Right renal cortex interstitium (tissue), 3 donors: ENCODE results near the gene WNT8B. TPM values are rescaled to one million over a fixed set of nuclear protein-coding genes. Genes with fewer than 3 reads are reported as not detected.
A peak's percentile ranks its signal among the peaks of the same experiment; 100 is the strongest.

Experiments
- DNase-seq, 3 donors: peaks; one replicate each; pipeline ENCODE4 v3.0.0-alpha.2; 2013; ENCODE audit warnings: low read depth in 3 of 3, low spot score in 2 of 3
- polyA plus RNA-seq, 3 donors: library from polyadenylated mRNA; unstranded; fragments of 120-200 nt; gene quantifications; one replicate each; pipeline ENCODE4 v1.2.1, GENCODE V29; 2013; ENCODE audit not compliant: insufficient read length in 3 of 3

Gene WNT8B
- polyA plus RNA-seq, 3 donors: 0.69 to 1.1 (median 0.91) TPM

- no peak for DNase-seq
Measured at GRCh38 chr10:100510533-100511308, 47.9 kb downstream of the WNT8B start.

GRCh38 chr10:100515612-100516011 is 52.8 kb downstream of the WNT8B start:
- DNase-seq: no peak

GRCh38 chr10:100516847-100517246 is 54.0 kb downstream of the WNT8B start:
- no peak for DNase-seq

GRCh38 chr10:100518761-100519241 is 56.0 kb downstream of the WNT8B start:
- peak in 2 of 3 donors; percentile 60 to 68 for DNase-seq

- peak in 1 of 3 donors; percentile 25 for DNase-seq
Measured at GRCh38 chr10:100519311-100520051, 56.7 kb downstream of the WNT8B start, which contains the start of gene SEC31B. Gene SEC31B (minus strand): TSS chr10:100519861. CDS start chr10:100516952, 2,909 bp downstream.

GRCh38 chr10:100520811-100521210 is 58.0 kb downstream of the WNT8B start:
- DNase-seq: no peak

- no peak for DNase-seq
Measured at GRCh38 chr10:100522107-100522801, 59.4 kb downstream of the WNT8B start.

GRCh38 chr10:100522945-100523344 is 60.1 kb downstream of the WNT8B start:
- no peak for DNase-seq

GRCh38 chr10:100524206-100524605 is 61.4 kb downstream of the WNT8B start:
- no peak for DNase-seq

GRCh38 chr10:100524638-100525037 is 61.8 kb downstream of the WNT8B start:
- no peak for DNase-seq

- no peak for DNase-seq
Measured at GRCh38 chr10:100528123-100528886, 65.5 kb downstream of the WNT8B start.

GRCh38 chr10:100528921-100529474 is 66.2 kb downstream of the WNT8B start:
- DNase-seq: no peak

GRCh38 chr10:100529475-100530298 is 66.9 kb downstream of the WNT8B start, which contains the start of gene NDUFB8:
Gene NDUFB8 (minus strand): TSS chr10:100529871. CDS start chr10:100529851, 20 bp downstream.
- peak; percentile 81 to 89 (median 83) for DNase-seq

- DNase-seq: no peak
Measured at GRCh38 chr10:100531761-100532160, 69.0 kb downstream of the WNT8B start.

Other genes starting within 250 kb of the WNT8B start
- gene CHUK, start 233.4 kb upstream of the WNT8B start, polyA plus RNA-seq: 10 to 100 TPM; 25.8 to 27.8 (median 26.6) TPM
- 10 to 100 TPM; 27.9 to 31.0 (median 29.0) TPM for gene CWF19L1, start 195.4 kb upstream of the WNT8B start, polyA plus RNA-seq
- 10 to 100 TPM; 38.7 to 44.4 (median 41.0) TPM for gene BLOC1S2, start 176.3 kb upstream of the WNT8B start, polyA plus RNA-seq
- gene PKD2L1, start 132.8 kb upstream of the WNT8B start, polyA plus RNA-seq: under 1 TPM; 0.18 to 0.39 (median 0.23) TPM
- gene SCD, start 115.8 kb upstream of the WNT8B start, polyA plus RNA-seq: 10 to 100 TPM; 41.8 to 46.6 (median 45.1) TPM
- gene SEC31B, start 56.9 kb downstream of the WNT8B start, polyA plus RNA-seq: 10 to 100 TPM; 10.4 to 16.5 (median 12.2) TPM
- 100 to 1,000 TPM; 144 to 170 (median 155) TPM for gene NDUFB8, start 66.9 kb downstream of the WNT8B start, polyA plus RNA-seq
- 10 to 100 TPM; 41.9 to 45.1 (median 43.8) TPM for gene HIF1AN, start 72.9 kb downstream of the WNT8B start, polyA plus RNA-seq